CD4-positive, alpha-beta T cell treated with Interferon gamma for 1 hour (primary cell): Measurements from ENCODE around the gene MRPL32.

Experiments
- DNase-seq: peaks from one replicate; pipeline ENCODE4 v3.0.0-alpha.2; 2020

Gene MRPL32

DNA sequence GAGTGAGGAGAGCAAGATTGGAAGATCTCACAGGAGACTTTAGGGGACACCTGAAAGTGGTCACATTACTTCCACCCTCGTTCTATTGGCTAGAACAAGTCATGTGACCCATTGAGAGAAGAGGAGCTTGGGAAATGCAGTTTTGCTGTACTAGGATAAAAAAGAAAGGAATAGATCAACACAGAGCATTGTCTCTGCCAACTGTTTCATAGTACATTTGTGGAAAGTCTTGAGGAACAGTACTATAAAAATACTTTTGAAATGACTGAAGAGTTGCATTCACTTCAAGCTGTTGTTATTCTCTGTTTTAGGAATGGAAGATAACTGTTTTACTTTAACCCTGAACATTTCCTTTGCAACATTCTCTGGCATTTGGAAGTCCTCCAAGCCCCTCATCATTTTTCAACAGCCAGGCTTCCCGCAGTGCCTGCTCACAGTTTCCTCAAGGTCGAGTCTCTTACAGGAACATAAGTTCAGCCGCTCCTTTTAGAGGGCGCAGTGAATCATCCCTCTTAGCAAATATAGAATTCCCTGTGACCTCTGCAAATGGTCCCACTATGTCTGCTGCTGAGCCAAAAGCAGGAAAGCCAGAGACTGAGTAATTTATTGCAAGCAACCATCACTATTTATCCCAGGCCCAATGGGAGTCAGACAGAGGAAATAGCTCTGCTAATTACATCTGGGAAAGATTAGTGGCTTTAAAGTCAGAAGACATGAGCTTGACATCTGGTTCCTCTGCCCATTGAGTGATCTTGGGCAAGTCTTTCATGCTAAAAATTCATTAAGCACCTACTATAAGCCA lies 40.7 kb downstream of the MRPL32 start:
- DNase-seq = no peak

DNA sequence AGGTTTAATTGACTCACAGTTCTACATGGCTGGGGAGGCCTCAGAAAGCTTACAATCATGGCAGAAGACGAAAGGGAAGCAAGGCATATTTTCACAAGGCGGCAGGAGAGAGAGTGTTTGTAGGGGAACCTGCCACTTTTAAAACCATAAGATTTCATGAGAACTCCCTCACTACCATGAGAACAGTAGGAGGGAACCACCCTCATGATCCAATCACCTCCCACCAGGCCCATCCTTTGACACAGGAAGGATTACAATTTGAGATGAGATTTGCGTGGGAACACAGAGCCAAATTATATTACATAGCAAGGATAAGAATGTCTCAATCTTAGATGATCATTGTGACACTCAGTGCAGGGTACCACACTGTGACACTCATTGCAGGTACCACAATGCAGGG lies 44.2 kb downstream of the MRPL32 start:
- no peak for DNase-seq

DNA sequence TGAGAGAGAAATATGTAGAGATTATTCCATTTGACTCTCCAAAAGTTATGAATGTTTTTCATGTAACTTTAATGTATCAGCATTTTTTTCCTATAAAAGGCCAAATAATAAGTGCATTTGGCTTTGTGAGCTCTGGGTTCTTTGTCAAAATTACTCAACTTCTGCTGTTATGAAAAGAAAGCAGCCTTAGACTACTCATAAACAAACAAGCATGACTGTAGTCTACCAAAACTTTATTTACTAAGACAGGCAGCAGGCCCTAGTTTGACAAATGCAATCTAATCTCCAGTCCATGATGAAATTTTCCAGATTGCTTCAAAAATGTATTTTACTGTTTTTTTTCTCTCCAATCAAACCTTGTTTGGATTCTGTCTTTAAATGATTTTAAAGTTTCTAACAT lies 46.3 kb downstream of the MRPL32 start:
- DNase-seq = no peak

DNA sequence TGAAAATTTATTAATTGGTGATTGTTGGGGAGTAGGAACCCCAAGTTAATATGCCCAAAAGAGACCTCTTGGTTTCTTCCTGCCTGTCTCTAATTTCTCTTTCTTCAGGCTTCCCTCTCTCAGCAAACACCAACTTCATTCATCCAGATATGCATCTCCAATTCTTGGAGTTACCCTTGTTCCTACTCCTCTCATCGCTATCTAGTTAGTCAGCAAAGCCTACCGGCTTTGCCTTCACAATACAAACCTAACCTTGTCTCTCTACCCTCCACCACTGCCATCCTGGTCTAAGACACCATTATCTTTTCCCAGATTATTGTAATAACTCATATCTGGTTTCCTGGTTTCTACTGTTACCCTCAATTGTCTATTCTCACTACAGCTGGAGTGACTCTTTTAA lies 47.9 kb downstream of the MRPL32 start:
- DNase-seq = no peak

DNA sequence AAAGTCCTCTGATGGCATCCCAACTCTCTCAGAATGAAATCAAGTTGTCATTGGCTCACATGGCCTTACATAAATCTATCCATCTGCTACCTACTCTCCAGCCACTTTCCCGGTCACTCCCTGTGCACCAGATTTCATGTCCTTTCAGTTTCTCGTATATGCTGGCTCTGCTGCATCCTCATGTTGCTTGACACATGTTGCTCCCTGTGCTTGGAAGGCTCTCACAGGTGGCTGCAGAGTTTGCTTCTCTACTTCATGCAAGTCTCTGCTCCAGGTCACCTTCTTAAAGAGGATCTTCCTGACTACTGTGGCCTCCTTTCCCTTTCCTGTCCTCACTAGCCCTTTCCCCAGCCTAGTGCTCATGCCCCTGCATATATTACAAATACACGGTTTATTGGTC lies 48.3 kb downstream of the MRPL32 start:
- no peak for DNase-seq

DNA sequence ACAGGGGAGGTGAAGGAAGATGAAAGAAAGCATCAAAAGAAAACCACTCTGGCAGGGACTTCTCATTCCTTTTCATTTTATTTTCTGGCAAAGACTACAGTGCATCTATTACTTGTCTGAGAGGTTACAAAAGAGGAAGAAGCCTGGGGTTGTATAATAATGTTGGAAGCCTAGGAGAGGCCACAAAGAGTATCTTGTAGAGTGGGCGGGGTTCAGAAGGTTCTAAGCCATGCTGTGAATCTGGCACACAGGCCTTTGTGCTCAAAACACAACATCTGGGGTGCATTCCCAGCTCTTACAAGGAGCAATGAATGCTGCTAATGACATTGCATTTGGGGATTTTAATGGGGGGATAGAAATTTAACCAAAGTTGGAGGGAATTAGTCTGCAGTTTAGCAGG lies 49.4 kb downstream of the MRPL32 start:
- no peak for DNase-seq

DNA sequence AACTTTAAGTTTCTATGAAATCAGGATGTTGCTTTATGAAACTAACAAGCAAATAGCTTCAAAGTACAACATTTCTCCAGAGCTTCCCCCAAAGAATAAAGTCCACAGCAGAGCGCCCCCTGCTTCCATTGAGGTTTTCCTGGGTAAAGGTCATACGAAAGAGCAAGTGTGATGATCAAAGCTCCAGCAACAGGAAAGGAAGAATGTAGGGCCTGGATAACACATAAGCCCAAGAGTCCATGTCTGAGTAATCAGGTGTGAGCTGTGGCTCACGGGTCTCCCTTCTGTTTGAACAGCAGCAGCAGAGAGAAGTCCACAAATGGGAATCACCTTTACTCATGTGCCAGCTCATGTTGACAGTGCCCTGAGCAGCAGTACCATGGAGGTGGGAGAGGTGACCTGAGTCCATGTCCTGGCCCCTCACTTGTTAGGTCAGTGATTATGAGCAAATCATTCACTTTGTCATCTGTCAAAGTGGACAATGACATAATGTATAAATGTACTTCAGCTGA lies 50.5 kb downstream of the MRPL32 start:
- DNase-seq = no peak

DNA sequence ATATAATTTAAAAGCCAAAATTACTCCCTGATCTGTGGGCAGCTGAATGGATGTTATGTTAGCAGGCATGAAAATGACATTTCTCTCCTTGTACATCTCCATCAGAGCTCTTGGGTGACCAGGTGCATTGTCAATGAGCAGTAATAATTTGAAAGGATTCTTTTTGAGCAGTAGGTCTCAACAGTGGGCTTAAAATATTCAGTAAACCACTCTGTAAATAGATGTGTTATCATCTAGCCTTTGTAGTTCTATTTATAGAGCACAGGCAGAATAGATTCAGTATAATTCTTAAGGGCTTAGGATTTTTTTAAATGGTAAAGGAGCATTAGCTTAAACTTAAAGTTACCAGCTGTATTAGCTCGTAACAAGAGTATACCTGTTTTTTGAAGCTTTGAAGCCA lies 52.0 kb downstream of the MRPL32 start:
- no peak for DNase-seq

DNA sequence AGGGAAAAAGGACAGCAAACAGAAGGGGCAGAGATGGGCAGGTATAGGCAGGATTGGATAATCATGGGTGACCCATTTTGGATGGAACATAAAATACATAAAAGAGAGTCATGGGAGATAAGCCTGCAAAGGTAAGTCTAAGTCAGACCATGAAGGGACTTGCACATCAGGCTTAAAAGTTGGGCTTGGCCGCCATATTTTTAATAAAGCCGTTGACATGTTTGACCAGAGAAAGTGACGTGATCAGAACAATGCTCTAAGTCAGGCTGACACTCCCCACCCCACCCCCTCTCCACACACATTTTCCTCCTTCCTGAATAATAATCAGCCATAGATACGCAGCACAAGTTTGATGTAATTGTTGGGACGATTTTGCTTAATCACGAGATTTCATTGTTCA lies 54.0 kb downstream of the MRPL32 start:
- DNase-seq = no peak

DNA sequence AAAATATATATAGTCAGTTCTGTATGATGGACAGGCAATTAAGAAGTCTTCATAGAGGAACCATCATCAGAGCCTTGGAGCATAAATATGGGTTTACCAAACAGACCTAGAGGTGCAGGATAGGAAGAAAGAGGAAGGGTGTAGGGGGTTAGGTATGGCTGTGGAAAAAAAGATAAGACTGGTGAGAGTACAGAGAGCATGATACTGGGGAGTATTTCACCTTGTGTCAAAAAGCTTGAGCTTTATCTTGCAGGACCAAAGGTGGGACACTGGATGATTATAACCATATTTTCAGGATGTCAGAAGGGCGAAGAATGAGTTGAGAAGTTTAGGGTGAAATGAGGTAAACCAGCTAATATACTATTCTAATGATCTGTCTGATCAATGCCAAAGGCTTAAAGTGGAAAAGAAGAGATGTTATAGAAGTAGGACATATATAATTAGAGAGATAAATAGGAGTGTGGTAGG lies 54.6 kb downstream of the MRPL32 start:
- no peak for DNase-seq
